ENCODE data around the gene SS18. TPM values are rescaled to one million over a fixed set of nuclear protein-coding genes. Genes with fewer than 3 reads are reported as not detected.

Gene SS18
- total RNA-seq, 1 experiment from 2014 or later: 60.0 TPM

GRCh38 chr18:26071725-26072124 is 18.7 kb downstream of the SS18 start:
- Histone ChIP-seq H3K9ac (ENCODE audit: low read length) (no peak overlapping the region), H4K20me1 (ENCODE audit: insufficient read depth) (no peaks in the 10 kb centered on the region), H3K4me1 (ENCODE audit: control insufficient read depth in 1 of 2, insufficient read depth in 2 of 2, low read length in 2 of 2) (no peaks in the 10 kb centered on the region), H3K9me2 (ENCODE audit: insufficient read depth) (no peaks in the 10 kb centered on the region), H3K9me3 (ENCODE audit: control insufficient read depth in 1 of 2, insufficient read depth in 1 of 2, low read depth in 1 of 2, low read length in 2 of 2) (peaks cover 3 to 6% of the 10 kb centered on the region in 2 experiments; a peak in 1 of 4 replicates), H3K27ac (ENCODE audit: low read depth, low read length) (no peak overlapping the region), H3K27me3 (ENCODE audit: insufficient read depth, low read length) (no peaks in the 10 kb centered on the region), H3K4me2 (ENCODE audit: low read length) (no peak overlapping the region), H2AFZ (ENCODE audit: low read depth, low read length, poor library complexity, severe bottlenecking) (no peak overlapping the region), H3K4me3 (replicated peaks in 1 of 2; ENCODE audit: low read depth in 1 of 2, low read length in 2 of 2) (no peak overlapping the region), H3K36me3 (ENCODE audit: control insufficient read depth in 1 of 2, insufficient read depth in 2 of 2, low read length in 2 of 2) (peaks cover 31 to 38% of the 10 kb centered on the region in 2 experiments; a peak in 3 of 4 replicates), H3K79me2 (ENCODE audit: insufficient read depth, low read length) (peaks cover 76% of the 10 kb centered on the region)
- intact Hi-C loops (cut with micrococcal nuclease): no loop called here
- no TSS peak for BruUV-seq (replicated peaks)
- DNase-seq (ENCODE audit: low read depth, low spot score): no peak
- TF ChIP-seq EZH2 (IDR thresholded peaks at IDR 0.05) (no peak), CBX3 (IDR thresholded peaks at IDR 0.05; ENCODE audit: low read depth) (no peak), SRF (IDR thresholded peaks at IDR 0.05; ENCODE audit: low read depth) (no peak), SP1 (IDR thresholded peaks at IDR 0.05; ENCODE audit: low read depth) (no peak), ELF1 (IDR thresholded peaks at IDR 0.05; ENCODE audit: borderline replicate concordance, low read depth) (no peak), MAX (IDR thresholded peaks at IDR 0.05) (no peak), POLR2AphosphoS5 (IDR thresholded peaks at IDR 0.05; ENCODE audit: low read depth, low read length) (no peak), RAD21 (IDR thresholded peaks at IDR 0.05; ENCODE audit: low read depth) (no peak), CTCF (IDR thresholded peaks at IDR 0.05 in 2 of 3, conservative IDR thresholded peaks at IDR 0.05 in 1 of 3; ENCODE audit: borderline replicate concordance in 1 of 3, insufficient read depth in 1 of 3, low read depth in 2 of 3, low read length in 2 of 3) (no peak), POLR2A (IDR thresholded peaks at IDR 0.05; ENCODE audit: borderline replicate concordance, extremely low read depth, insufficient read depth, insufficient read length) (no peak), ZNF274 (IDR thresholded peaks at IDR 0.05; ENCODE audit: low read depth, low read length) (no peak), ATF3 (IDR thresholded peaks at IDR 0.05) (no peak), CEBPB (IDR thresholded peaks at IDR 0.05; ENCODE audit: low read depth) (no peak), FOSL1 (IDR thresholded peaks at IDR 0.05; ENCODE audit: low read depth) (no peak), REST (IDR thresholded peaks at IDR 0.05; ENCODE audit: low read depth) (no peak), EZH2phosphoT487 (IDR thresholded peaks at IDR 0.05; ENCODE audit: borderline replicate concordance) (no peak)
- ATAC-seq: no peak
- ChIA-PET POLR2A (no interaction called here), CTCF (no interaction called here), RAD21 (ENCODE audit: low non-redundant PET in 1 of 2, low total read pairs in 2 of 2, uncharacterized antibody in 2 of 2, unreplicated experiment in 2 of 2) (no interaction called here)

All from HCT116 (cell line).